ENCODE measurements around the gene CWF19L2. TPM values are rescaled to one million over a fixed set of nuclear protein-coding genes. Genes with fewer than 3 reads are reported as not detected.

The CWF19L2 gene
- total and polyA plus RNA-seq, 2 experiments from 2014 or later, result 4.5 to 9.2 TPM

GRCh38 chr11:107293677-107294344 is 163.8 kb downstream of the CWF19L2 start:
- no peak overlapping the region for H3K27ac ChIP-seq
- no peak for TF ChIP-seq CTCF (IDR thresholded peaks at IDR 0.05; ENCODE audit: low read depth, low read length)
- H3K4me3 ChIP-seq, result no peak overlapping the region
- H3K9me3 ChIP-seq (ENCODE audit: low read depth), result no peaks in the 10 kb centered on the region
- no peaks in the 10 kb centered on the region for H3K27me3 ChIP-seq
- H3K4me1 ChIP-seq (ENCODE audit: low read depth), result no peaks in the 10 kb centered on the region
- DNase-seq (ENCODE audit: low read depth in 1 of 2, low spot score in 1 of 2), result peak in 1 of 2 donors; percentile 62
- H3K36me3 ChIP-seq, result no peaks in the 10 kb centered on the region

DNA sequence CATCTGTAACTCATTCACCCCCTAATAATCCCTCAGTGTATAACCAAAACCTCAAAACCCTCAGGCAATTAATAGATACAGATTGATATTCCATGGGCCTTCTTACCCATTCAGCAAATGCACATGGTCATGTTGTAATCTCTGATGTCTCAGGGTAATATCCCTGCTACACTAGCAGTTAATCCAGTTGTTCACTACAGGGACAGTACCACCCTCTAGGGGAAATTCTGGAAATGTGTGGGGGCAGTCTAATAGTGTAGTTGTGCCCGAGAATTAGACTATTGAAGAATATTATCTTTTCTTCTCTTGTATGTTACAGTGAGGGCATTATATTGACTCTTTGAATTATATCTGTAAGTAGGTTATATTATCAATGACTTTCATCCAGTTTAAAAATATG is 175.4 kb downstream of the CWF19L2 start:
- H3K36me3 ChIP-seq, result no peaks in the 10 kb centered on the region
- no peak overlapping the region for H3K4me3 ChIP-seq
- no peaks in the 10 kb centered on the region for H3K4me1 ChIP-seq (ENCODE audit: low read depth)
- no peak for DNase-seq (ENCODE audit: low read depth in 1 of 2, low spot score in 1 of 2)
- no peak for TF ChIP-seq CTCF (IDR thresholded peaks at IDR 0.05; ENCODE audit: low read depth, low read length)
- H3K9me3 ChIP-seq (ENCODE audit: low read depth), result no peaks in the 10 kb centered on the region
- no peaks in the 10 kb centered on the region for H3K27me3 ChIP-seq
- no peak overlapping the region for H3K27ac ChIP-seq

Other genes starting within 250 kb of the CWF19L2 start
- 5.8 and 6.1 TPM in 2 replicates for gene ALKBH8, start 107.9 kb upstream of the CWF19L2 start, total RNA-seq
- 3.5 and 6.5 TPM in 2 replicates for gene ALKBH8, start 107.9 kb upstream of the CWF19L2 start, polyA plus RNA-seq
- 0.09 and 1.2 TPM in 2 replicates for gene ELMOD1, start 133.3 kb upstream of the CWF19L2 start, total RNA-seq
- gene ELMOD1, start 133.3 kb upstream of the CWF19L2 start, polyA plus RNA-seq, result 0.64 and 1.1 TPM in 2 replicates